PC-3 (cell line): ENCODE results near the gene SOX4. TPM values are rescaled to one million over a fixed set of nuclear protein-coding genes. Genes with fewer than 3 reads are reported as not detected.

Source experiments
- ATAC-seq: fragments of 200-7000 bp; cut with Tn5 transposase; 2 replicates; pipeline ENCODE4 v1.9.1; 2020; ENCODE audit warnings: mild to moderate bottlenecking, moderate library complexity
- BruUV-seq: library from RNA; stranded (reverse); fragments of 400-500 nt; replicated peaks from 2 replicates; lab custom pipeline; 2021; lab: Mats Ljungman, UMichigan
- CTCF ChIA-PET: fragments of 300-600 bp; sonication (Branson Sonifier 250); formaldehyde crosslinking; loops from one replicate; lab custom pipeline; 2022; ENCODE audit warnings: antibody characterized with exemption; lab: Charles Lee
- POLR2A ChIA-PET: fragments of 300-600 bp; sonication (Branson Sonifier 250); formaldehyde crosslinking; loops from one replicate; lab custom pipeline; 2022; ENCODE audit warnings: antibody characterized with exemption; ENCODE audit not compliant: unreplicated experiment; lab: Charles Lee
- DNase-seq: peaks from one replicate; pipeline ENCODE4 v3.0.0-alpha.2; 2015
- H2AFZ ChIP-seq: fragments of 300-600 bp; sonication (generic); 2 replicates; pipeline ENCODE4 v1.6.0; 2016; ENCODE audit warnings: antibody characterized with exemption, low read length
- H3F3A ChIP-seq: fragments of 300-600 bp; sonication (generic); one replicate; pipeline ENCODE4 v1.6.0; 2017; ENCODE audit warnings: antibody characterized with exemption, low read length, control low read depth, mild to moderate bottlenecking; ENCODE audit not compliant: unreplicated experiment
- H3K27ac ChIP-seq: fragments of 300-600 bp; sonication (generic); 2 replicates; pipeline ENCODE4 v1.5.1; 2016; ENCODE audit warnings: mild to moderate bottlenecking, low read length
- H3K27me3 ChIP-seq: fragments of 300-600 bp; sonication (generic); 2 replicates; pipeline ENCODE4 v1.6.1; 2016; ENCODE audit warnings: low read length, mixed read lengths
- H3K36me3 ChIP-seq: fragments of 300-600 bp; sonication (generic); 2 replicates; pipeline ENCODE4 v1.6.1; 2016; ENCODE audit warnings: low read depth, mixed run types, low read length, mixed read lengths
- H3K4me1 ChIP-seq: fragments of 300-600 bp; sonication (generic); 2 replicates; pipeline ENCODE4 v1.5.1; 2016; ENCODE audit warnings: low read length; ENCODE audit not compliant: insufficient read depth
- H3K4me2 ChIP-seq: fragments of 300-600 bp; sonication (generic); 2 replicates; pipeline ENCODE4 v1.6.0; 2016; ENCODE audit warnings: low read length
- H3K4me3 ChIP-seq: fragments of 300-600 bp; sonication (generic); 2 replicates; pipeline ENCODE4 v1.5.1; 2016; ENCODE audit warnings: mild to moderate bottlenecking, low read length, mixed read lengths
- H3K79me2 ChIP-seq: fragments of 300-600 bp; sonication (generic); 2 replicates; pipeline ENCODE4 v1.6.1; 2017; ENCODE audit warnings: low read length, mixed read lengths
- H3K9ac ChIP-seq: fragments of 300-600 bp; sonication (generic); 2 replicates; pipeline ENCODE4 v1.6.0; 2016; ENCODE audit warnings: mild to moderate bottlenecking, low read length
- H3K9me2 ChIP-seq: fragments of 300-600 bp; sonication (generic); replicated peaks from 2 replicates; pipeline ENCODE4 v1.6.1; 2016; ENCODE audit warnings: mixed run types, low read length, mixed read lengths
- H3K9me3 ChIP-seq: fragments of 300-600 bp; sonication (generic); 2 replicates; pipeline ENCODE4 v1.6.1; 2016; ENCODE audit warnings: low read length, mixed read lengths
- H4K20me1 ChIP-seq: fragments of 300-600 bp; sonication (generic); 2 replicates; pipeline ENCODE4 v1.6.1; 2016; ENCODE audit warnings: low read length, mixed read lengths
- EZH2 ChIP-seq: fragments of 300-600 bp; sonication (generic); IDR thresholded peaks from one replicate; pipeline ENCODE4 v1.6.1; 2017; ENCODE audit warnings: antibody characterized with exemption, mild to moderate bottlenecking, low read length; ENCODE audit not compliant: unreplicated experiment
- EZH2phosphoT487 ChIP-seq: fragments of 300-600 bp; sonication (generic); IDR thresholded peaks from 2 replicates; pipeline ENCODE4 v1.6.1; 2018; ENCODE audit warnings: mild to moderate bottlenecking, antibody characterized with exemption, low read length, borderline replicate concordance
- intact Hi-C: fragments of 100-400 bp; cut with micrococcal nuclease; formaldehyde crosslinking; loops from 2 replicates; pipeline ENCODE4 v1.9.0; 2023
- total RNA-seq: library from RNA; depleted of rRNA; stranded (reverse); fragments of >200 nt; gene quantifications from 2 replicates; pipeline ENCODE4 v1.2.3, GENCODE V29; 2014
- TF ChIP-seq, protein P1 (sequence below): fragments of 300-600 bp; sonication (generic); conservative IDR thresholded peaks from 2 replicates; pipeline ENCODE4 v1.5.1; 2017; ENCODE audit warnings: antibody characterized with exemption, low read depth, mild to moderate bottlenecking, low read length

SOX4 gene
- total RNA-seq, 1 experiment from 2014 or later: 46.1 TPM

DNA sequence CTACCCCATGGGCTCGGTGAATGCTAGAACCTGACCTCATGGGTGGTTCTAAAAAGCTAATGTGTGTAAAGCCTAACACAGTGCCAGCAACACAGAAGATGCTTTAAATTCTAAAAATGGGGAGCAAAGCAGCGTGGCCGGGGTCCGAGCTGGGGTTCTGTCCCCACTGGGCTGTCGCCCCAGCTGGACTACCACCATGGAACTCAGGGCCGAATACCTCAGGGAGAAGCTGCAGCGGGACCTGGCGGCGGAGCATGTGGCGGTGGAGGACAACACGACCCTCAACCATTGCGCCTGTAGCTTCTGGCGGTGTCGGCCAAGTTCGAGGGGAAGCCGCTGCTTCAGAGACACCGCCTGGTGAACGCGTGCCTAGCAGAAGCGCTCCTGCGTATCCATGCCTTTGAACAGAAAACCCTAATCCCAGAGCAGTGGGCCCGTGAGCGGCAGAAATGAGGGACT lies 8.4 kb downstream of the SOX4 start:
- DNase-seq (no peak), ATAC-seq (0 out of 2 replicates have a peak, but pooled peaks have one; percentile 16)
- Histone ChIP-seq H3K9me2 (no peaks in the 10 kb centered on the region), H3K4me1 (peaks cover 15% of the 10 kb centered on the region), H3K4me3 (no peak overlapping the region), H3K9ac (no peak overlapping the region), H3K27me3 (no peaks in the 10 kb centered on the region), H2AFZ (no peak overlapping the region), H3F3A (no peaks in the 10 kb centered on the region), H3K27ac (no peak overlapping the region), H3K36me3 (peaks cover 18% of the 10 kb centered on the region), H4K20me1 (peaks cover 27% of the 10 kb centered on the region), H3K79me2 (peaks cover 29% of the 10 kb centered on the region), H3K9me3 (no peaks in the 10 kb centered on the region), H3K4me2 (no peak overlapping the region)
- BruUV-seq: no TSS peak
- intact Hi-C loops: no loop called here
- ChIA-PET POLR2A (no interaction called here), CTCF (no interaction called here)
- TF ChIP-seq, protein P1, sequence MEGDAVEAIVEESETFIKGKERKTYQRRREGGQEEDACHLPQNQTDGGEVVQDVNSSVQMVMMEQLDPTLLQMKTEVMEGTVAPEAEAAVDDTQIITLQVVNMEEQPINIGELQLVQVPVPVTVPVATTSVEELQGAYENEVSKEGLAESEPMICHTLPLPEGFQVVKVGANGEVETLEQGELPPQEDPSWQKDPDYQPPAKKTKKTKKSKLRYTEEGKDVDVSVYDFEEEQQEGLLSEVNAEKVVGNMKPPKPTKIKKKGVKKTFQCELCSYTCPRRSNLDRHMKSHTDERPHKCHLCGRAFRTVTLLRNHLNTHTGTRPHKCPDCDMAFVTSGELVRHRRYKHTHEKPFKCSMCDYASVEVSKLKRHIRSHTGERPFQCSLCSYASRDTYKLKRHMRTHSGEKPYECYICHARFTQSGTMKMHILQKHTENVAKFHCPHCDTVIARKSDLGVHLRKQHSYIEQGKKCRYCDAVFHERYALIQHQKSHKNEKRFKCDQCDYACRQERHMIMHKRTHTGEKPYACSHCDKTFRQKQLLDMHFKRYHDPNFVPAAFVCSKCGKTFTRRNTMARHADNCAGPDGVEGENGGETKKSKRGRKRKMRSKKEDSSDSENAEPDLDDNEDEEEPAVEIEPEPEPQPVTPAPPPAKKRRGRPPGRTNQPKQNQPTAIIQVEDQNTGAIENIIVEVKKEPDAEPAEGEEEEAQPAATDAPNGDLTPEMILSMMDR: no peak
- TF ChIP-seq EZH2 (no peak), EZH2phosphoT487 (no peak)

GRCh38 chr6:21603082-21603952 lies 9.8 kb downstream of the SOX4 start:
- no peak overlapping the region for H2AFZ ChIP-seq
- DNase-seq (no peak), ATAC-seq (no peak)
- POLR2A ChIA-PET: interaction anchor here (0.6 kb wide), 1 partner anchor 10 kb away, joined by 3 read pairs; no protein-coding TSS in a partner anchor
- CTCF ChIA-PET: no interaction called here
- TF ChIP-seq EZH2: no peak
- TF ChIP-seq EZH2phosphoT487: no peak
- TF ChIP-seq, protein P1: no peak
- peaks cover 16% of the 10 kb centered on the region for H3K79me2 ChIP-seq
- H3K4me3 ChIP-seq: no peak overlapping the region
- peaks cover 7% of the 10 kb centered on the region for H3K36me3 ChIP-seq
- no peak overlapping the region for H3K27ac ChIP-seq
- H3F3A ChIP-seq: no peaks in the 10 kb centered on the region
- H3K9me3 ChIP-seq: no peaks in the 10 kb centered on the region
- no peak overlapping the region for H3K4me2 ChIP-seq
- no peaks in the 10 kb centered on the region for H3K27me3 ChIP-seq
- H3K9ac ChIP-seq: no peak overlapping the region
- peaks cover 15% of the 10 kb centered on the region for H4K20me1 ChIP-seq
- intact Hi-C loops: no loop called here
- BruUV-seq: no TSS peak
- H3K4me1 ChIP-seq: peaks cover 11% of the 10 kb centered on the region
- H3K9me2 ChIP-seq: no peaks in the 10 kb centered on the region
